ENCODE measurements around the gene PCNX4.

GRCh38 chr14:60204843-60205774 is 113.4 kb downstream of the PCNX4 start:
- TF ChIP-seq CTCF (conservative IDR thresholded peaks at IDR 0.05; ENCODE audit: low read depth, low read length) (no peak), EZH2phosphoT487 (IDR thresholded peaks at IDR 0.05; ENCODE audit: borderline replicate concordance, low read length) (no peak)

All from PC-3 (cell line).